HTR-8/SVneo (cell line): ENCODE measurements around the gene GAB1.
A peak's percentile ranks its signal among the peaks of the same experiment; 100 is the strongest.

Experiments used
- DNase-seq: peaks from one replicate; pipeline ENCODE4 v3.0.0; 2011; ENCODE audit warnings: low spot score, mixed read lengths; ENCODE audit not compliant: insufficient read length
- FAIRE-seq: peaks from 2 replicates; lab custom pipeline; 2011; peaks lifted over from hg19 to GRCh38; lab: Jason Lieb, UNC

GAB1 gene

GRCh38 chr4:143355540-143356217 lies 19.0 kb downstream of the GAB1 start:
- no peak for DNase-seq
- no peak for FAIRE-seq

GRCh38 chr4:143356493-143356892 lies 19.8 kb downstream of the GAB1 start:
- FAIRE-seq: no peak

GRCh38 chr4:143357161-143357845 lies 20.6 kb downstream of the GAB1 start:
- no peak for DNase-seq
- FAIRE-seq: no peak

More at GRCh38 chr4:143356493-143356892, 19.8 kb downstream of the GAB1 start:
- DNase-seq: no peak

GRCh38 chr4:143358419-143358818 lies 21.7 kb downstream of the GAB1 start:
- FAIRE-seq (no peak), DNase-seq (no peak)

- FAIRE-seq (peak; percentile 81), DNase-seq (peak; percentile 44)
Observed at GRCh38 chr4:143358923-143359643, 22.4 kb downstream of the GAB1 start.

- DNase-seq: no peak
- FAIRE-seq: no peak
Observed at GRCh38 chr4:143359644-143360193, 23.0 kb downstream of the GAB1 start.

- DNase-seq (no peak), FAIRE-seq (no peak)
Observed at GRCh38 chr4:143360838-143361625, 24.4 kb downstream of the GAB1 start.

GRCh38 chr4:143362349-143363046 lies 25.8 kb downstream of the GAB1 start:
- DNase-seq (no peak), FAIRE-seq (no peak)

GRCh38 chr4:143363332-143363731 lies 26.7 kb downstream of the GAB1 start:
- FAIRE-seq (no peak), DNase-seq (no peak)

- no peak for DNase-seq
- no peak for FAIRE-seq
Observed at GRCh38 chr4:143364063-143364462, 27.4 kb downstream of the GAB1 start.

- DNase-seq (no peak), FAIRE-seq (no peak)
Observed at GRCh38 chr4:143367863-143368262, 31.2 kb downstream of the GAB1 start.

- FAIRE-seq: peak; percentile 33
Observed at GRCh38 chr4:143369552-143369951, 32.9 kb downstream of the GAB1 start.

GRCh38 chr4:143372093-143372915 lies 35.6 kb downstream of the GAB1 start:
- FAIRE-seq: no peak
- no peak for DNase-seq

More at GRCh38 chr4:143369552-143369951, 32.9 kb downstream of the GAB1 start:
- no peak for DNase-seq

GRCh38 chr4:143374255-143374654 lies 37.6 kb downstream of the GAB1 start:
- DNase-seq (no peak), FAIRE-seq (no peak)

GRCh38 chr4:143374771-143375170 lies 38.1 kb downstream of the GAB1 start:
- FAIRE-seq (no peak), DNase-seq (no peak)

- FAIRE-seq (no peak), DNase-seq (no peak)
Observed at GRCh38 chr4:143375326-143376073, 38.8 kb downstream of the GAB1 start.

- FAIRE-seq (no peak), DNase-seq (no peak)
Observed at GRCh38 chr4:143377611-143378099, 41.0 kb downstream of the GAB1 start.

GRCh38 chr4:143380629-143381028 lies 44.0 kb downstream of the GAB1 start:
- FAIRE-seq (no peak), DNase-seq (no peak)
